Dermis blood vessel endothelial cell (primary cell): ENCODE data around the gene DYRK1B. TPM values are rescaled to one million over a fixed set of nuclear protein-coding genes. Genes with fewer than 3 reads are reported as not detected.
"Not testable (repeated sequence)": the region's sequence is repeated elsewhere in the genome, so short reads cannot be mapped to it uniquely, and the experiment has no call there.

Experiments
- DNase-seq: peaks from one replicate; pipeline ENCODE4 v3.0.0; 2010
- total RNA-seq: library from RNA; depleted of rRNA; stranded (reverse); fragments of >200 nt; gene quantifications from 2 replicates; pipeline ENCODE4 v1.2.3, GENCODE V29; 2014

DYRK1B gene
- 21.4 and 37.2 TPM in 2 replicates for total RNA-seq

DNA sequence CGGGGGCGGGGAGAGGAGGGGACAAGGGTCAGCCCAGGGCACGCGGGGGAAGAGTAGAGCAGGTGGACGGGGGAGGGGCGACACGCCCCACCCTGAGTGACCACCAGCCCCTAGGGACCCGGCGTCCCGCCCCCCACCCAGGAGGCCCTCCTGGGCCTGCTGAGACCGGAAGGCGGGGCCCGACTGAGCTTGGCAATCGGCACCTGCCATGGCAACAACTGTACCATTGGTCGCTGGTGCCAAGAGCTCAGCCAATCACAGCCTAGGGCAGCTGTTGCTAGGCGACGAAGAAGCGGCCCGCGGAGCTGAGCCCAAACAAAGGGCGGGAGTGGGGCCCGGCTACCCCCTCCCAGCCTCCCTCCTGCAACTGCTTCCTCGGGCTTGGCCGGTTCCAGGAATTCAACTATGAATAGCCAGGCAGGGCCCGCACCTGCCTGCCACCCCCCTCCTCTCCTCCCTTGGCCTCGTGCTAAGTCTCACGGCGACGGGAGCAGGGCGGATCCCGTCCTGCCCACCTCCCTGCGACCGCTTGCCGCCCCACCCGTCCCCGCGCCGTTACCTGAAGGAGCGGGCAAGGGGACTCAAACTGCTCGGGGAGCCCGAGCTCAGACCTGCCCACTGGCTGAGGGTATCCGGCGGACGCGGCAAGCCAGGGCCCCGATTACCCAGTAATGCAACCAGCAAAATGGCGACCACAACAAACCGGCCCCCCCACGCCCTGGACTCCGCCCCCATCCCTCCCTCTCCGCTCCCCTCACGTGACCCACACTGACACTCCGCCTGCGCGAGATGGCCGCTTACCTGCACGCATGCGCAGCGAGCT lies at the start of gene DYRK1B:
DYRK1B (minus strand) TSS at position 699 of the 823 bp plus-strand sequence. CDS start 2,295 bp downstream, outside the sequence.
- DNase-seq: peak; percentile 99

DNA sequence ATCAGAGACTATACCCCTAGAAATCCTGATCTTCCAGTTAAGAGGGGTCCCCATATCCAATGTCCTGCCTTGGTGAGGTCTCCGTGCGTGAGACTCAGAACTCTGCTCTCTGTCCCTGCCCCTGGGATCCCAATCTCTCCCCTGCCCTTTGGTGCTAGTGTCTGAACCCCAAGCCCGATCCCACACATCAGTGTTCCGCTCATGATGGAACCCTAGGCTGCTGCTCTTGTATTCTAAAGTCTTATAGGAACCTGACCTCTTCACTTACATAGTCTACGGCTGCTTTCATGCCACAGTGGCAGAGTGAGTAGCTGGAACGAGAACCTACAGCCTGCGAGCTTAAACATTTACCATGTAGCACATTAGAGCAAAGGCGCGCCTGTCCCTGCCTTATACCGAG lies 48.7 kb upstream of the DYRK1B start:
- DNase-seq: not testable (repeated sequence)

DNA sequence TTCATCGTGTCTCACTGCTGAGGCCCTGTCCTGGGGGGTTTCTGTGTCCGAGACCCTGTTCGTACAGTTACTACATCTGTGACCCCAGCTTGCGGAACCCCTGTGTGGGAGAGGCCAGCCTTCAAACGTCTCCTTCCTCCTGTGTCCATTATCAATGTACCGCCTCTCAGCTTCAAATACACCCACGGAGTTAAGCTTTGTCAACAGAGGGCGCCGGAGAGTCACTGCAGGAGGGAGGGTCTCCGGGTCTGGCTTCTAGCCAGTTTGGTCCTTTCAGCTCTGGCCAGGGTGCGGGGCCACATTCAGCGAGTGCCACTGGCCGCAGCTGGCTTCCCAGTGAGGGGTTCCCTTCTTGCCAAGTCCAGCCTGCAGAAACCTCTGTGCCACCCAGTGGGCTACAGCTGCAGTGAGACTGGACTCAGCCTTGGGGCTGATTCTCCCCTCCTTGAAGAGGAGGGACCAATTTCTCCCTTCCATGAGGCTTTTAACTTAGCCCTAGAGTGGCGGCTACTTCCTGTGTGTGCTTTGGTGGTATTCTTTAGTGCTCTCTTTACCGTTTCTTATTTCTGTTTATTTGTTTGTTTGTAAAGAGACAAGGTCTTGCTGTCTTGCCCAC lies 47.6 kb upstream of the DYRK1B start:
- peak; percentile 47 for DNase-seq

DNA sequence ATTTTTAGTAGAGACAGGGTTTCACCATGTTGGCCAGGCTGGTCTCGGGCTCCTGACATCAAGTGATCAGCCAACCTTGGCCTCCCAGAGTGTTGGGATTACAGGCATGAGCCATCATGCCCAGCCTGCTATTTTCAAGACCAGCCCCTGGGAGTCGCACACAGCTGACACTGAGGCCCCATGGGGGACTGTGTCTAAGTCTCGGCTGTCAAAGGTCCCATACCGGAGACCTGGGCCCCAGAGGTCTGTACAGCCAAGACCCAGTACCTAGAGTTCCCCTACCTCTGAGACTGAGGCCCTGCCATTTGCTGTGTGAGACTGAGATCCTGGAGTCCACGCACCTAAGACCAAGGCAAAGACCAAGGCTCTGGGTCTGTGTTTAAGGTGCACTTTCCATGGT lies 46.3 kb upstream of the DYRK1B start:
- not testable (repeated sequence) for DNase-seq

DNA sequence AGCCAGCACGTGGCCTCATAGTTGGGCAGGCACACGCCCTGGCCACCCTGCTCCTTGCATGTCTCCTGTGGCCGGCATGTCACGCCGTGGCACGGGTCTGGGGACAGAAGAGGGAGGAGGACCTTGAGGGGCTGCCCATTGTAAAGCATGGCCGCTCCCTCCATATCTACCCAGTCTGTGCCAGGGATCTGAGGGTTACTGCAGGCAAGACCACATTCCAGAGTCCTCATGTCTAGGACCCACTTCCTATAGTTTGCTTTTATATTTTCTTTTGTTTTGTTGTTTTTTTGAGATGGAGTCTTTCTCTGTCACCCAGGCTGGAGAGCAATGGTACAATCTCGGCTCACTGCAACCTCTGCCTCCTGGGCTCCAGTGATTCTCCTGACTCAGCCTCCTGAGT lies 45.8 kb upstream of the DYRK1B start:
- not testable (repeated sequence) for DNase-seq

DNA sequence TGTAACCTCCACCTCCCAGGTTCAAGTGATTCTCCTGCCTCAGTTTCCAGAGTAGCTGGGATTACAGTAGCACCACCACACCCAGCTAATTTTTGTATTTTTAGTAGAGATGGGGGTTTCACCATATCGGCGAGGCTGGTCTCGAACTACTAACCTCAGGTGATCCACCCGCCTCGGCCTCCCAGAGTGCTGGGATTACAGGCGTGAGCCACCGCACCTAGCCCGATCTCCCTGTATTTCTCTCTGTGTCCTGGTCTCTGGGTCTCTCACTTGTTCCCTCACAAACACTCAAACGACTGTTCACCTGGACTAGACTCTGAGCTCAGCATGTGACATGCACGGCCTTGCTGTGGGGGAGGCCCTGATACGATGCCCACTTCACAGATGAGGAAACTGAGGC lies 44.9 kb upstream of the DYRK1B start:
- DNase-seq: not testable (repeated sequence)

DNA sequence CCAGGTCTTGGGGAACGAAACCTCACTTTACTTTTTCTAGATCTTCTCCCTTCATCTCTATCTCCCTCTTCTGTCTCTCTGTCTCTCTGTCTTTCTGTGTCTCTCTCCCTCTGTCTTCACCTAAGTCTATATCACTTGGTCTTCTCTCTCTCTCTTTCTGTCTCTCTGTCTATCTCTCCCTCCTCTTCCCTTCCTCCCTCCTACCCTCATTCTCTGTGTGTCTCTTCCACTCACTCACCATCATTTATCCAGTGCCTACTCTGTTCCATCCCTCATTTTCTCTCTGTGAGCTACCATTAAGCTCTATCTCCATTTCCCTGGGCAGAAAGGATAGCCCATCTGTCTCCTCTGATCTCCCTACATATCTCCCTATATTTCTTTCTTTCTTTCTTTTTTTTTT lies 44.4 kb upstream of the DYRK1B start:
- no peak for DNase-seq

- DNase-seq: not testable (repeated sequence)
Observed at GRCh38 chr19:39877982-39878381, 44.0 kb upstream of the DYRK1B start.

DNA sequence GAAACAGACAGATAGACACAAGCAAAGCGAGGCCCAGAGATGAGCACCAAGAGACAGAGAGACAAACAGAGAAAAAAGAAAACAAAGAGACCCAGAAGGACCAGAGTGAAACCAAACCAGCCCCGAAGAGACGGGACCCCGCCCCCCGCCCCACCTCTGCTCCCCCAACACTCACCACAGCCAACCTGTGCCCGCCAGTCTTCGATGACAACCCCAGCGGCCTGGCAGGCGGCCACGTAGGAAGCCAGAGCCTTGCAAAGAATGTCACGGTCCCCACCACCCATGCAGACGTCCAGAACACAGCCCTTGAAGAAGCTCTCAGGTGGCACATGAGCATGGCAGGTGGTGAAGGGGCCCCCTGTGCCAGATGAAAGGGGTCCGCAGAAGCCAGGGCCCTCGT lies 43.5 kb upstream of the DYRK1B start:
- not testable (repeated sequence) for DNase-seq

DNA sequence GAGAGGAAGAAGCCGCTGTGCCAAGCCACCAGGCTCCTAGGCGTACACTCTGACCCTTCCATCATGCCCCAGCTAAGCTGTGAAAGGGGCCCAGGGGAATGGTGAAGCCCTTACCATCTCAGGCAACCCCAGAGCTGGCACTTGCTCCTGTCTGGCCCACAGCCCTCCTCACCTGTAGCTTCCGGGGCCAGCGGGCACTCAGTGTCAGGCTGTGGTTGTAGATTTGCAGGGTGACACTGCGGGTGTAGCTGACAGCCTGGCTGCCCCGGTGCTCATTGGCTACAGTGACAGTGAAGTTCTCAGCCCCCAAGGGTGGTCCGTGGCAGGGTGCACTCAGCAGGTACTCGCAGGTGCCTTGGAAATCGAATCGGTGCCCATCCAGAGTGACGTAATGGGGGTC lies 42.5 kb upstream of the DYRK1B start:
- not testable (repeated sequence) for DNase-seq

- DNase-seq: peak; percentile 45
Observed at GRCh38 chr19:39875401-39875864, 41.5 kb upstream of the DYRK1B start.

DNA sequence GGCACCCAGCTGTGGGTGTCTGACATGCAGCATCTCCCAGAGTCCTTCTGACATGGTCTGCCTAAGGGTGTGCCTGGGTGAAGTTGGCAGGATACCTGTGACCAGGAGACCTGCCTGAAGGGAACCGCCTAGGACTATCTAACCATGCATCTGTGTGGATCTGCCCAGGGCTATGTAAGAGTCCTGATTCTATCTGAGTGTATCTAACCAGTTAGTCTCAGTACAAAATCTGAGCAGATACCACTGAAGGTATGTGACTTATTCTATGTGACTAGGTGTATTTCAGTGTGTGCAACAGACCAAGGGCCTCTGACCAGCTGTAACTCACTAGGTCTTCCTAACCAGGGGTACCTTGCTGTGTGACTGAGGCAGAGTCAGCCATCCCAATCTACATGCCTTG lies 40.4 kb upstream of the DYRK1B start:
- no peak for DNase-seq

DNA sequence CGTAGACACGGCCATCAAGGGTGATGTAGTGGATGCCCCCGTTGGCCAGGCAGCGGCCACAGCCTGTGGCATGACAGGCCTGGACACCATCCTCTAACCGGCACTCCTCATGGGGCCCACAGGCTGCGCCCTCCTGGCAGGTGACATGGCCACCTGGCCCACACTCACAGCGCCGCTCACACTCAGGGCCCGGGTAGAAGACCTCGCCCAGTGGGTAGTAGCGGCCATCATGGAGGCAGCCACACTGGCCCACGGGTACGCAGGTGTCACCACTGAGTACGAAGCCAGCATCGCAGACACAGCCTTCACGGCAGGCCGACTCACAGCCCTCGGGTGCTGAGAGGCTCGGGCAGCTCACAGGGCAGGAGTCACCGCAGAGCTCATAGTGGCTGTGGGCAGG lies 39.4 kb upstream of the DYRK1B start:
- DNase-seq: no peak

DNA sequence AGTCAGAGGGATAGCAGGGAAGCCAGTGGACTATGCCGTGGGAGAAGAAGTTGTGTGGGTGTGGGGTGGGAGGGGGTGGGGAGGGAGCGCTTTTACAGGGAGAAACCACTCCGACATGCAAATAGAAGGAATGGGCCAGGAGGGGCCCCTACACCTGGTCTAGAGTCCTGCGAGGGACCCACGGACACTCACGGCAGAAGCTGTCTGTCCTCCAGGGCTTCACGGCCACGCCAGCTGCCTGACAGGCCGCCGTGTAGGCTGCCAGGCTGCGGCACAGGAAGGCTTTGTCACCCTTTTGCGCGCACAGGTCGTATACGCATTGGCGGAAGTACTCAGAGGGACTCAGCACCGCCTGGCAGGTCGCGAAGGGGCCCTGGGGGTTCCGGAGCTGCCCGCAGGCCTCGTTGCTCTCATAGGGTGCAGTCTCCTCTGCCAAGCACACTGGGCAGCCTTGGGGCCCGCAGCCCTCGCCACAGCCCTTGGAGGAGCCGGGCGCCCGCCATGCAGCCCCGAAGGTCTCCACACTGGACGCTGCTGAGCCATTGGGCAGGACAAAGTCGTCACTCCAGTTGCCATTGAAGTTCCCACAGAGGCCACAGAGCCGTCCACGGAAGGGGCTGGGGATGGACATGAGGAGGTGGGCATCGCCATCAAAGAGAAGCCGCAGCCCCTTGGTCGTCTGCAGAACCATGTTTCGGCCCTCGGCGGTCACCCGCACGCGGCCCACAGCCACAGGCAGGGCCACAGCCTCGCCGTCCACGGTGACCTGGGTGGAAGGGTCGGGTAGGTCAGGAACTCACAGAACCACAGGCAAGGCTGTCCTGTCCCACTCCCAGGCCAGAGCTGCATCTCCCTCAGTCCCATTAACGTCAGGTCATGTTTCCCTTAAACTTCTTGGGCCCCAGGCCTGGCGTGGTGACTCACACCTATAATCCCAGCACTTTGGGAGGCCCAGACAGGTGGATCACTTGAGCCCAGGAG lies 38.2 kb upstream of the DYRK1B start:
- DNase-seq: no peak

DNA sequence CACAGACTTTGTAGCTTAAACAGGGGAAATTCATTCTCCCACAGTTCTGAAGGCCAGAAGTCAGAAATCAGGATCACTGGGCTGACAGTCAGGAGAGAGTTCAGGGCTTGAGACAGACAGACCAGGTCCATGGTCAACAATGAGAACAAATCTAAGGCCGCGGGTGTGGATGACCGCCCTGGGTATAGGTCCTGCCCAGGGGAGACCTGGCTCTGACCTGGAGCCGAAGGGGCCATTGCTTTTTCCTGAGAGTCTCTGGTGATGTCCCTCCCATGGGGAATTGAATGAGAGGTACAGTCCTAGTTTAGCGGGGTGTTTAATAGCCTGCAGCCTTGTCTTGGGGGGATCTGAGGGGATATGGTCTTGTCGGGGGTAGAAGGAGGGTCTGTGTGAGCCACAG lies 37.4 kb upstream of the DYRK1B start:
- no peak for DNase-seq

DNA sequence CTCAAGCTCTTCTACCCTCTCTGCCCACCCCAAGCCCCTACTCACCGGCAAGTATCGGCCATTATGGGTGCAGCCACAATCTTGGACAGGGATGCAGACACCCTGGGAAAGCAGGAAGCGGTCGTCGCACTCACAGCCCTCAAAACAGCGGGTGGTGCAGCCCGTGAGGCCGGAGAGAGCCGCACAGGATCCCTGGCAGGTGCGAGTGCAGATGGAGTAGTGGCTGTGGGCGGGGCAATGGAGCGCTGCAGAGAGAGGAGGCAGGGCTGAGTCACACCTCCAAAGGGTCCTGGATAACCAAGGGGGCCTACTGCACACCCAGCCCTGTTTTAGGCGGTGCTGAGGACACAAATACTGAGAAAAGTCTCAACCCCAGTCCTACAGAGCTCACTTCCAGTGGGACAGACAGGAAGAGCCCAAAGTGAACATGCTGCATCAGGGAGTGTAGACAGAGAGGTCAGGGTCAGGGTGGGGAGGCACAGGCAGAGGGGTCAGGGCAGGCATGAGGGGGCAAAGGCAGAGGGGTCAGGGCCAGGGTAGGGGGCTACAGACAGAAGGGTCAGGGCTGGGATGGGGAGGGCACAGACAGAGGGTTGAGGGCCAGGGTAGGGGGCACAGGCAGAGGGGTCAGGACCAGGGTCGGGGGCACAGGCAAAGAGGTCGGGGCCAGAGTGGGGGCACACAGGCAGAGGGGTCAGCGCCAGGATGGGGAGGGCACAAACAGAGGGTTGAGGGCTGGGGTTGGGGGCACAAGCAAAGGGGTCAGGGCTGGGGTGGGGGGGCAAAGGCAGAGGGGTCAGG lies 36.4 kb upstream of the DYRK1B start:
- DNase-seq: no peak

DNA sequence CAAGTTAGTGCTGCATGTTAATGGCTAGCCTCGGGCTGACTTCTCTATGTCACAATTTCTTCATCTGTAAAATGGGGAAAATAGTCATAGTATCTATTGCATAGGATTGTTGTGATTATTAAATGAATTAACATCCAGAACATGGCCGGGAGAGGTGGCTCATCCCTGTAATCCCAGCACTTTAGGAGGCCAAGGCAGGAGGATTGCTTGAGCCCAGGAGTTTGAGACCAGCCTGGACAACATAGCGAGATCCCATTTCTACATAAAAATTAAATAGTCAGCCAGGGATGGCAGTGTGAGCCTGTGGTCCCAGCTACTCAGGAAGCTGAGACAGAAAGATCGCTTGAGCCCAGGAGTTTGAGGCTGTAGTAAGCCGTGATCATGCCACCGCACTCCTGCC lies 34.0 kb upstream of the DYRK1B start:
- no peak for DNase-seq

DNA sequence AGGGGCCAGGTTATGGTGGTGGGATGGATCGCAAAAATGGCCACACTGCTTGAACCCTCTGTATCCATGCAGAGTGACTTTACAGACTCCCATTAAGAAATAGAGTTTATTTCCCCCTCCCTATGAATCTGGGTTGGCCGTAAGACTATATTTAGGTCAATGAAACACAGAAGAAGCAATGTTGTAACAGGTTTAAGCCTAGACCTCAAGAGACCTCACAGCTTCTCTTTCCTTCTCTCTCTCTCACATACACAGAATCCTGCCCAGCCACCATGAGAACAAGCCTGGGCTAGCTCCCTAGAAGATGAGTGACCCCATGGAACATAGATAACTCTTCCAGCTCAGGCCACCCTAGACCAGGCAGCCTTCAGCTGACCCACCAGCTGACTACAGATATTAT lies 33.2 kb upstream of the DYRK1B start:
- no peak for DNase-seq

DNA sequence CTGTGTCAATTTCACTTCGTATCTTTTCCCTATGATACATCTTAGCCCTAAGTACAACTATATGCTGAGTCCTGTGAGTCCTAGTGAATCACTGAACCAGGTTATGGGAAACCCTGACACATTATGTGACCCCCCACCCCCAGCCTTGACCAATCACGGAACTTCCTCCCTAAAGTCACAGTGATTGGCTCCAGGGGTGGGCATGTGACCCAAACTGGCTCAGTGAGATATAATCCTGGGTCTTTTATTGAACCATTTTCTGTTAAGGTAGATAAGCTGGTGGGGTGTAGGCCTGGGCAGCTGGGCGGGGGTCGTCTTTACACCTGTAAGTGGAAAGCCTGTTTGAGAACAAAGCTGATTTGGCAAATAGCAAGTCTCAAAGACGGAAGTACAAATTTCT lies 32.0 kb upstream of the DYRK1B start:
- DNase-seq: no peak

GRCh38 chr19:39865186-39865585 lies 31.2 kb upstream of the DYRK1B start:
- DNase-seq: no peak

- DNase-seq: no peak
Observed at GRCh38 chr19:39864118-39864517, 30.2 kb upstream of the DYRK1B start.

DNA sequence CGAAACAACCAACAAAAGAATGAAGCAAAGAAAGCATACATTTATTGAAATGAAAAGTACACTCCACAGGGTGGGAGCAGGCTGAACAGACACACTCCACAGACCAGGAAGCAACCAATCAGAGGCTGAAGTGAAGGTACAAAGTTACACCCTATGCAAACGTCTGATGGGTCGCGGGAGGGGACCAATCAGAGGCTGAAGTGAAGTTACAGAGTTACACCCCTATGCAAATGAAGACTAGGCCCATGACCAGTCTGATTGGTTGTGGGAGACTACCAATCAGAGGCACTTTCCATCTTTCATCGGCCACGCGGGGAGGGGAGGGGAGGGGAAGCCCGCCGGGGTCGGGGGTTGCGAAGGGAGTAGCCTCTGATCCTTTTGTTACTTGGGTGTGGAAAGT lies 24.6 kb upstream of the DYRK1B start:
- no peak for DNase-seq
